NCI-H1694 (cell line): Measurements from ENCODE around the gene TP53.
"Not testable (repeated sequence)": the region's sequence is repeated elsewhere in the genome, so short reads cannot be mapped to it uniquely, and the experiment has no call there.

Experiments
- DNase-seq: peaks from one replicate; lab custom pipeline; 2025; lab: John Stamatoyannopoulos, UW

The TP53 gene

DNA sequence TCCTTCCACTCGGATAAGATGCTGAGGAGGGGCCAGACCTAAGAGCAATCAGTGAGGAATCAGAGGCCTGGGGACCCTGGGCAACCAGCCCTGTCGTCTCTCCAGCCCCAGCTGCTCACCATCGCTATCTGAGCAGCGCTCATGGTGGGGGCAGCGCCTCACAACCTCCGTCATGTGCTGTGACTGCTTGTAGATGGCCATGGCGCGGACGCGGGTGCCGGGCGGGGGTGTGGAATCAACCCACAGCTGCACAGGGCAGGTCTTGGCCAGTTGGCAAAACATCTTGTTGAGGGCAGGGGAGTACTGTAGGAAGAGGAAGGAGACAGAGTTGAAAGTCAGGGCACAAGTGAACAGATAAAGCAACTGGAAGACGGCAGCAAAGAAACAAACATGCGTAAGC, 12.4 kb downstream of the TP53 start:
- no peak for DNase-seq

DNA sequence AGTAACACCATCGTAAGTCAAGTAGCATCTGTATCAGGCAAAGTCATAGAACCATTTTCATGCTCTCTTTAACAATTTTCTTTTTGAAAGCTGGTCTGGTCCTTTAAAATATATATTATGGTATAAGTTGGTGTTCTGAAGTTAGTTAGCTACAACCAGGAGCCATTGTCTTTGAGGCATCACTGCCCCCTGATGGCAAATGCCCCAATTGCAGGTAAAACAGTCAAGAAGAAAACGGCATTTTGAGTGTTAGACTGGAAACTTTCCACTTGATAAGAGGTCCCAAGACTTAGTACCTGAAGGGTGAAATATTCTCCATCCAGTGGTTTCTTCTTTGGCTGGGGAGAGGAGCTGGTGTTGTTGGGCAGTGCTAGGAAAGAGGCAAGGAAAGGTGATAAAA, 14.1 kb downstream of the TP53 start:
- DNase-seq: peak; percentile 25

DNA sequence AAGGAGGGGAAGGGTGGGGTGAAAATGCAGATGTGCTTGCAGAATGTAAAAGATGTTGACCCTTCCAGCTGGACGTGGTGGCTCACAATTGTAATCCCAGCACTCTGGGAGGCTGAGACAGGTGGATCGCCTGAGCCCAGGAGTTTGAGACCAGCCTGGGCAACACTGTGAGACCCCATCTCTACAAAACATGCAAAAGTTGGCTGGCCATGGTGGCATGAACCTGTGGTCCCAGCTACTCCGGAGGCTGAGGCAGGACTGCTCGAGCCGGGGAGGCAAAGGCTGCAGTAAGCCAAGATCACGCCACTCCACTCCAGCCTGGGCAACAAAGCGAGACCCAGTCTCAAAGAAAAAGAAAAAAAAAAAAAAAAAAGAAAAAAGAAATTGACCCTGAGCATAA, 18.8 kb downstream of the TP53 start:
- DNase-seq: no peak

DNA sequence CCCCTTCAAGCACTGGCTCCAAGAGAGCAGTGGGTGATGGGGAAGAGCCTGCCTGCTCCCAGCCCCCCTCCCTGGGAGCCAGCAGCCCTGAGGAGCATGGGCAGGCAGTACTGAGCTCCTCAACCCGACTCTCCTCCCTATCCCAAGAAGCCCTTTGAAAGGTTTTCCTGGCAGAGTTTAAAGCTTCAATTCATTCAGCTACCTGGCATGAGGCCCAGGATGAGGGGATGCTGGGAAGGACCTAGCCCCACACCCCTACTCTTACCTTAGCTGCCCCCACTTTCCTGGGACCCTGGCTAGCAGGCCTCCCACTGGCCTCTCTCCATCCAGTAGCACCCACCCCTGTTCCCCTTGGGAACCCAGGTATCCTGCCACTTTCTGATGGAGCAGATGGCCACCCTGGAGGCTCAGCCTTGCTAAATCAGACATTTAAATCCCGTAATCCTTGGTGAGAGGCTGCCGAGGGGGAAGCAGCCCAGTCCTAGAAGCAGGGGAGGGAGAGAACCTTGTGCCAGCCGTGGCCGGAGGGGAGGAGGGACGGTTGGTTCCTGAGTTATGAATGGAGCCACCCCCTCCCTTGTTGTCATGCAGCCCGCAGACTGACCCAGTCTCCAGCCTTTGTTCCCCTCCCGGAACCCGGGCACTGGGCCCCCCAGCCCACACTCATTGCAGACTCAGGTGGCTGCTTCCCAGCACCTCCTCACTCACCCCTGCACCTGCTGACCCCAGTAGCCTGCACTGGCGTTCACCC, 19.5 kb downstream of the TP53 start:
- DNase-seq: no peak

DNA sequence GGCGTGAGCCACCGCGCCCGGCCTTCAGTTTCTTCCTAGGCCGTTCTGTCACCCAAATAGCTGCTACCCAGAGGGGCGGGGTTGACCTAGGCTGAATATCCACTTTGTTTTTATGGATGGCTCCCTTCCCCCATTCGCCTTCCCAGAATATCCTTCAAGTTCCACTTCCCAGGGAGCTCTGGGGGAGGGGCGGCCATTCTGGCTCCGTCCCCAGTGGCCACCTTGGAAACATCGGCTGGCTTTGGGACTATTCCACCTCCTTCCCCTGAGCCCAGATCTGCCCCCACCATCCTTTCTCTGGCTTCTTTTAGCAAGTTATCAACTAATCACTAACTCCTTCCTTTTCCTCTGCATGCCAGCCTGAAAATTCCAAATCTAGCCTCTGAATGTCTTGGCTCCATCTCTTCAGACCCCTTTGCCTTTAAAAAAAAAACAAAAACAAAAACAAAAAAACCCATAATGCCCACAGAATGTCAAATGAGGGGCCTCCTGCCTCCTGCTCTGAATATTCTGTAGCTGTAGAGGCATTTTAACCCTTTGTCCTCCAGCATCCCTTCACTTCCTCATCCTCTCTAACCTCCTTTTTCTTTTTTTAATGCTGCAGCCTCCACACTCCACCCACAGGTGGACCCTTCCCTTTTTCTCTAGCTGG, 30.2 kb downstream of the TP53 start:
- DNase-seq: no peak

DNA sequence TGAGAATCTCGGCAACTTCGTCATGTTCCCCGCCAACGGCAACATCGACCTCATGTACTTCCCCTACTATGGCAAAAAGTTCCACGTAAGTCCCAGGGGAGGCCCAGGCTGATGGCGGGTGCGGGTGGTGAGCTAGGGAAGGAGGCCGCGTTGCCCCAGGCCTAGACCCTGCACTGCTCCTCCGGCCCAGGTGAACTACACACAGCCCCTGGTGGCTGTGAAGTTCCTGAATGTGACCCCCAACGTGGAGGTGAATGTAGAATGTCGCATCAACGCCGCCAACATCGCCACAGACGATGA, 31.8 kb downstream of the TP53 start:
- DNase-seq: no peak

DNA sequence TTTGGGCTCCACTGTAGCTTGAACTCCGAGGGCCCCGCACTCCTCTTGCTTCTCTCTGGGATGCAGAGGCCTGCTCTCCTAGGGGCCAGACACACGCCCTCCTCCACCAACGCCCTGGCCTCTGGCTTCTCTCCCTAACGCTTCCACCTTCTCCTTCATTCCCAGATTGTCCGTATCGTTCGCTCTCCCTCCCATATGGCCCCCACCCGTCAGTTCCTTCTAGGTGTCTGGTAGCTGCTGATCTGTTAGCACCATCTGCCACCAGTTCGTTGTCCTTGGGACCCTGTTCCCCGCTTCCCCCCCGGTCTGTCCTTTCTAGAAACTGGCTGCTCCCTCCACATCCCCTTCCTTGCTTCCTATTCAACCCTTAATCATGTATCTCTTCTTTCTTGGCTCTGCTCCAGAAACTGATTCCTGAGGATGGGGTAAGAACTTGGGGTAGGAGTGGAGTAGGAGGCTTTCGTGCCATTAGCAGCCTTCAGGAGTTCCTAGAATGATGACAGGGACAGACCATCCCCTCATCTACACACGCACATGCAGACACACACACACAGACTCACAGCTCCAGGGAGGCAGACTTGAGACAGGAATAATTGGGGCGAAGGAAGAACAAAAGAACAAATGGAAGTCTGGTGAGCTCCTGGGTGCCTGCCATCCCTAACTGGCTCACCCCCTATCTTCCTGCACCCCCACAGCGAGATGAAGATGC, 32.3 kb downstream of the TP53 start:
- no peak for DNase-seq

DNA sequence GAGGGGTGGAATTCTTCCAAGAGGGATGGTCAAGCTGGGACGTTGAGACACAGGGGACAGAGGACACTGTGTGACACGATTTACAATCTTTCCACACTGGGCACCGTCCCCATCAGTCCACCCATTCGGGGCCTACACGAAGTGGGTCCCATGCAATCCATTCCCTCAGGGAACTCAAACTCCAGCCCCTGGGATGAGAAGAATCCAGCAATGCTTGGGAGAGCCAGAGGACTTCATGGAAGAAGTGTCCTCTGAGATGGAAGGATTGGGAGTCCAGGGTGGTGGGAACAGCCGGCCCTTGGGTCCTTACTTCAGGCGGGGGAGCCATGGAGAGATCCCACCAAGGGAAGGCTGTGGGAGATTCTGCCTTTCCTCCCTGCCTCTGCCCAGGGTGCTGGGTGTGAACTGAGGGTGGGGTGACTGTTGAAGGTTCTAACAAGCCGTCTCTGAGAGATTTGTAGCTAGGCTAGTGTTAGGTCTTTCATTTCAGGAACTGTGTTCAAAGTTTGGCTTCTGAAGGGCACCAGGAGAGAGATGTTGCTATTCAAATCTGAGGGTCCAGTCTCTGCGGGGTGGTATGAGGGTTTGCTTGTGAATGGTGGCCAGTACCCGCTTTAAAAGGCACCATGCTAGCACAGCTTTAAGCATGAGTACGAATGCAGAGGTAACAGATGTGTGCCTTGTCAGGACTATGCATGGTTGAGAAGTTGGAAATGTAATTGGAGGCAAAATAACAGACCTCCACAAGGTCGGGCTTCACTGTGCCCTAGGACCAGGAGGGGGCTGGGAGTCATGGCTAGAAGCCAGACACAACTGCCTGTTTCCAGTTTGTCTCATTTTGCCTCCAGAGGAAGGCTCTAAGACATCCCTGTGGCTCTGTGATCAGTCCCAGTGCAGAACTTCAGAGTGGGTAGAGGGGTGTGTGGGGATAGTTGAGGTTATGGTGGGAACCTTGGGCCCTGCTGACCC, 34.6 kb downstream of the TP53 start:
- peak; percentile 19 for DNase-seq

DNA sequence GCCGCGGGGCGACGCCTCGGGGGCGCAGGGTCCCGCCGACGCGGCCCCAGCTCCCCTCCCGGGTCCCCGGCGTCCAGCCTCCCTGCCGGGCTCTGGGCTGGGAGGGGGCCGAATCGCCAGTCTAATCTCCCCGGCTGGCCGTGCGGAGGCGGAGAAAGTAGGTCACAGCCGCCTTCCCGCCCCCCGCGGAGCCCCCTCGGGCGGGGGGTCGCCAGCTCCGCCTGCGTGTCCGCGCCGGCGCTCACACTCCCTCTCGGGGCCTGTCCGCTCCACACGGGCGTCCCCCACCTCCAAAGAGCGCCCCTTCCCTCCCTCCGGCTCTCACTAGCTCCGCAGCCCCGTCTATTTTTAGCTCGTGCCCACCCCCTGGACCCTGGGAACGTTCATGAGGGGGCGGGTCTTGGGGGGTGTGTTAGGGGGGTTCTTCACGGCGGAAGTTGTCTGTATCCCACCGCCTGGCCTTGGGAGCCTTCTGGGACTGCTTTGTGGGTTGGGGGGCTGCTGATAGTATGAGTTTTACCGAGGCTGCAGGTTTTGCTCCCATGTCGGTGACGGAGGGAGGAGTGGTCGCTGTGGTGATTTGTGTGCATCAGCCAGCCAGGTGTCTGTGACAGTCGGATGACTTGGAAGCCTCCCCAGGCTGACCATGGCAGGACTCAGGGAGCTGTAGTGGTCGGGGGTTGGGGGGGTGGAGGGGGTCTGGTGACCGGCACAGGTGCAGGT, 35.5 kb downstream of the TP53 start:
- no peak for DNase-seq

DNA sequence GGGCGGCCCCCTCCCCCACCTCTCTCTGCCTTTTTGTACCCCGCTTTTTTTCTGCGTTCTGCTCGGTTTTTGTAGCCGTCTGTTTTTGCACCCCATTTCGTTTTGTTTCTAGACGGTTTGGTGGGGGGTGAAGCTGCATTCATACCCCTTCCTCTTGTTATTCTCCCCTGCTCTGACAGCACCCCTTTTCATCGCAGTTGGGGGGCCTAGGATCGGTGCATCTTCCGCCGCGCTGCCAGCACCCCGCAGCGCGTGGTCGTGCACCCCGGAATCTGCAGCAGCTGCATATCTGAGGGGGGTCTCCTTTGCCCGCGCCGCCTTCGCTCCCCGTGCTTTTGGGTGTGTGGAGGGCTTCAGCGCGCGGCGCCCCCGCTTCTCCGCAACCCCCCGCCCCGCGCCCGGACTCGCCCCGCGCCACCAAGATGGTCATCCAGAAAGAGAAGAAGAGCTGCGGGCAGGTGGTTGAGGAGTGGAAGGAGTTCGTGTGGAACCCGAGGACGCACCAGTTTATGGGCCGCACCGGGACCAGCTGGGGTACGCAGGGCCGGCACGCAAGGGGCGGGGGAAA, 36.1 kb downstream of the TP53 start:
- no peak for DNase-seq

DNA sequence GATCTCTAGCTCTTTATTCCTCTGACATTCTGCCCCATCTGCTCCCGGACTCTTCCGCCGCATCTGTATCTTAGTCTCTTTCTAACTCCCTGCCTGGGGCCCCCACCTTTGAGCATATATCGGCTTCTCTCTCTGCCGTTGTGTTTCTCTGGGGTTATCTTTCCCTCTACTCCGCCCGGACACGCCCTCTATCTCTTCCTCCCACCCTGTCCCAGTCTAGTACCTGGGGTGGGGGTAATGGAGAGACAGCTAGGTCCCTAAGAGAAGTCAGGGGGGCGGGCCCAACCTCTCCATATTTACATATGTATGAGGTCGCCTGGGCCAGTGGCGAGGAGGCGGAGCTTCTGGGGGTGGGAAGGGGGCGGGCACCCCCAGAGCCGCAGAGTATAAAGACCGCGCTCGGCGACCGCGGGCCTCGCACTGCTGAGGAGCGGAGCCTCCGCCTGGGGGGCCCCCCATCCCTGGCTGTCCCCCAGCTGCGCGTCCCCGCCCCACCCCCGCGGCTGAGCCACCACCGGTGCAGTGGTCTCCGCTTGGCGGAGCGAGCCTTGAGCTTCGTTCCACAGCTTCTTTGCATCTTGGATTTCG, 36.7 kb downstream of the TP53 start, which contains the start of gene ATP1B2:
ATP1B2 (plus strand) TSS at position 418 of the 588 bp plus-strand sequence. CDS start 593 bp downstream, outside the sequence.
- peak; percentile 70 for DNase-seq

DNA sequence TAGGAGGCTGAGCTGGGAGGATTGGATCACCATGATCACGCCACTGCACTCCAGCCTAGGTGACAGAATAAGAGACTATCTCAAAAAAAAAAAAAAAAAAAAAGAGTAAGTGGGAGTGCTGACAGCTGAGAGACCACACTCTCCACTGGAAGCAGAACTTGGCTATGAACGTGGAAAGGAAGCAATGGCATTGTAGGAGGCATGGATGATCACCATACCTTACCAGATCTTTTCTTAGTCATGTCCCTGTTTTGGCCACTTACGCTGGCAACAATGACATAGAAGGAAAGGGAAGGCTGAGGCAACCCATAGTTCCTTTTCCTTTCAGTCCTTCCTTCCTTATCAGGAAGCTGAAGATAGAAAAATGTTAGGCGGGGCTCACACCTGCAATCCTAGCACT, 40.3 kb downstream of the TP53 start:
- DNase-seq: no peak

DNA sequence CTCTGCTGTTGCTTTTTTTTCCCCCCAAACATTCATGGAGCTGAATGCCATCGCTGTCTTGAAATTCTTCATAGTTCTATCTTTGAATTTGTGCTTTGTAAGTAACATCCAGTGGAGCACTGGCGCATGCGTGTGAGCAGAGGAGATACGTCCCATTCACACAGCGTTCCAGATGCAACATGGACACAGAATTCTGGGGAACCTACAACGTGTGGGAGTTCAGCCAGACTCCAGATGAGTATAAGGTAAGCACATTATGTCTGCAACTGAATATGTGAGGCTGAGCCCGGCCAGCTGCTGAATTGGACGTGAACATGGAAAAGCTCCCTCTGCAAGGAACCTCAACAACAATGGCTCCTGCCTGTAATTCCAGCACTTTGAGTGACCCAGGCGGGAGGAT, 40.8 kb downstream of the TP53 start:
- no peak for DNase-seq

DNA sequence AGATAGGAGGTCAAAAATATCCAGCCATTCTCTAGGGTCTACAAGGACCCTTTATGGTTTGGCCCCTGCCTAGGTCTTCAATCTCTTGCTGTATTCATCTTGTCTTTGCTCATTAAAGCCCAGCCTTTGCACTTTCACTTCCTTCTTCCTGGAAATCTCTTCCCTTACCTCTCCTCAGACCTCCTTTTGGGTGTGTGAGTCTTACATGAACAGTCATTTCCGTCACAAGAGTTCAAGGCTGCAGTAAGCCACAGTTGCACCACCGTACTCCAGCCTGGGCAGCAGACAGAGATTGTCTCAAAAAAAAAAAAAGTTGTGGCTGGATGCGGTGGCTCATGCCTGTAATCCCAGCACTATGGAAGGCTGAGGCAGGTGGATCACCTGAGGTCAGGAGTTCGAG, 42.5 kb downstream of the TP53 start:
- no peak for DNase-seq

DNA sequence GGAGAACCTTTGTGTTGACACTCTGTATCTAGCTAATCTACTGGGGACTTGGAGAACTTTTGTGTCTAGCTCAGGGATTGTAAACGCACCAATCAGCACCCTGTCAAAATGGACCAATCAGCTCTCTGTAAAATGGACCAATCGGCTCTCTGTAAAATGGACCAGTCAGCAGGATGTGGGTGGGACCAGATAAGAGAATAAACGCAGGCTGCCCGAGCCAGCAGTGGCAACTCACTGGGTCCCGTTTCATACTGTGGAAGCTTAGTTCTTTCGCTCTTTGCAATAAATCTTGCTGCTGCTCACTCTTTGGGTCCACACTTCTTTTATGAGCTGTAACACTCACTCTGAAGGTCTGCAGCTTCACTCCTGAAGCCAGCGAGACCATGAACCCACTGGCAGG, 45.7 kb downstream of the TP53 start:
- not testable (repeated sequence) for DNase-seq

DNA sequence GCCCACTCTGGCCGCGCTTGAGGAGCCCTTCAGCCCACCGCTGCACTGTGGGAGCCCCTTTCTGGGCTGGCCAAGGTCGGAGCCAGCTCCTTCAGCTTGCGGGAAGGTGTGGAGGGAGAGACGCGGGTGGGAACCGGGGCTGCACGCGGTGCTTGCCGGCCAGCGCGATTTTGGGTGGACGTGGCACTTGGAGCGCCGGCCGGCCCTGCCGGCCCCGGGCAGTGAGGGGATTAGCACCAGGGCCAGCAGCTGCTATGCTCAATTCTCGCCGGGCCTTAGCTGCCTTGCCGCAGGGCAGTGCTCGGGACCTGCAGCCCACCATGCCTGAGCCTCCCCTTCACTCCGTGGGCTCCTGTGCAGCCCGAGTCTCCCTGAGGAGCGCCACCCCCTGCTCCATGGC, 46.5 kb downstream of the TP53 start:
- no peak for DNase-seq

DNA sequence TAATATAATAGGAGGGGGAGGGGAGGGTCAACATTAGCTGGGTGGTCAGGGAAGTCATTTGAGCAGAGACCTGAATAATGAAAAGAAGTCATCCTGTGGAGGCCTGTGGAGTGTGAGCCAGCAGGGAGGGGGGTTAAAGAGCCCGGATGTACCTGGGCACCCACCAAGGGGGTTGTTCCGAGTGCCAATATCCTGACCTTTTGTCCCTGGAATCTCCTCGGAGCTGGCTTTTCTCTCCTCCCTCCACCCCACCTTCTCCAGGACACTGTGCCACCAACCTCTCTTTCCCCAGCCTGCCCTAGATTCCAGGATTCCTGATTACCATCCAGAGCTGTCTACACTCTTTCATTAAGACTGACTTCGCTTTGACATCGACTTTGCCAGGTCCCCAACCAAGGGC, 51.1 kb downstream of the TP53 start:
- no peak for DNase-seq

DNA sequence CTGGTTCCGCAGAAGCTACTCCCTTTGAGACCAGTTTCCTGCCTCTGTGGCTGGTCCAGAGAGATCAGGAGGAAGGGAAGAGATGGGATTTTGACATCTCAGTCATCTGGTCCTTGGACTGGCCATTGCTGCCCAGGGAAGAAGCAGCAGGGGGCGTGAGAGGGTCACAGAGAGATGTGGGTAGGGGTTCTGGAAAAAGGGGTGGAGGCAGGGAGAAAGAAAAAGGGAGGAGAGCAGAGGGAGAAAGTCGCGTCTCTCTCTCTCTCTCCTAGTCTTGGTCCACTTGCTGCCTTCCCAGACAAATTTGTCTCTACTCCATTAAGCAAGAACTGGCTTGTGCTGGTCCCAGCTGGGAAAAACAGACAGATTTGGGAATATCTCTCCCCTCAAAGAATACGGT, 52.9 kb downstream of the TP53 start:
- peak; percentile 45 for DNase-seq

DNA sequence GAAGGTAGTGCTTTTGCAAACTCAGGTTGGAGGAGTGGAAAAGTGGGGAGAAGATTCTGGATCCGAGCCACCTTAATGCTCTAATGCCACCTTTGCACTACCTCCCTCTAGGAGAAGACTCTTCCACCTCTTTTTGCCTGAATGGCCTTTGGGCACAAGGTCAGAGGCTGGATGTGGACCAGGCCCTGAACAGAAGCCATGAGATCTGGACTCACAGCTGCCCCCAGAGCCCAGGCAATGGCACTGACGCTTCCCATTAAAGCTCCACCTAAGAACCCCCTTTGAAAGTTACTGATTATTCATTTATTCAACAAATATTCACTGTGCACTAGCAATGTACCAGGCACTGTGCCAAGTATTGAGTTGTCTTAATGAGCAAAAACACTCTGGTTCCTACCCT, 54.2 kb downstream of the TP53 start:
- DNase-seq: no peak

DNA sequence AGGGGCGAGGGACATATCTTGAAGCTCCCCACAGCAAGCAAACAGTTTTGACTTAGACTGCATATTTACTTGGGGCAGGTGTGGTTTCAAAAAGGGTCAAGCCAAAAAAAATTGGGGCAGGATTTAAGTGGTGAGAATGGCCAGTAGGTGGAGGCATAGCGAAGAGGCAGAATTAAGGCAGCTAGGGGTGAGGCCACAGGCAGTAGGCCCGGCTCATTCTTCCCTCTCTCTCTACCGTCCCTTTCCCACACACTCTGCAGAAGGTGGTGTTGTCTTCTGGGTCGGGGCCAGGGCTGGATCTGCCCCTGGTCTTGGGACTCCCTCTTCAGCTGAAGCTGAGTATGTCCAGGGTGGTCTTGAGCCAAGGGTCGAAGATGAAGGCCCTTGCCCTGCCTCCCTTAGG, 54.8 kb downstream of the TP53 start:
- peak; percentile 55 for DNase-seq
